CD4-positive, alpha-beta T cell (primary cell): Measurements from ENCODE around the gene IL17RA. TPM values are rescaled to one million over a fixed set of nuclear protein-coding genes. Genes with fewer than 3 reads are reported as not detected.
A peak's percentile ranks its signal among the peaks of the same experiment; 100 is the strongest.

Source experiments
- ATAC-seq: fragments of 200-7000 bp; cut with Tn5 transposase; one replicate; pipeline ENCODE4 v1.10.0; 2022; ENCODE audit warnings: mild to moderate bottlenecking; ENCODE audit not compliant: poor library complexity
- CTCF ChIA-PET: fragments of 350-600 bp; sonication (Branson Sonifier 250); formaldehyde crosslinking; loops from one replicate; lab custom pipeline; 2021; ENCODE audit warnings: antibody characterized with exemption, inconsistent platforms; lab: Charles Lee
- POLR2A ChIA-PET: fragments of 350-600 bp; sonication (Branson Sonifier 250); formaldehyde crosslinking; loops from one replicate; lab custom pipeline; 2021; ENCODE audit warnings: antibody characterized with exemption, inconsistent platforms; lab: Charles Lee
- DNase-seq, 14 experiments: peaks; one replicate each; pipeline ENCODE4 v3.0.0-alpha.2; 2013 to 2020; ENCODE audit warnings: mixed read lengths in 2 of 14
- H3K27ac ChIP-seq, 2 donors: one replicate each; pipeline versions ENCODE4 v1.5.1 to v1.7.0; 2013; ENCODE audit warnings: low read length in 2 of 2, low read depth in 1 of 2, mild to moderate bottlenecking in 1 of 2
- H3K27me3 ChIP-seq, 2 experiments: 1 replicate in 1 of 2; 2 replicates in 1 of 2; pipeline versions ENCODE4 v1.6.1 to v1.7.0; 2013; ENCODE audit warnings: low read length in 2 of 2, control low read depth in 1 of 2, mild to moderate bottlenecking in 1 of 2, moderate library complexity in 1 of 2; ENCODE audit not compliant: insufficient read depth in 2 of 2, control insufficient read depth in 1 of 2
- H3K36me3 ChIP-seq: one replicate; pipeline ENCODE4 v1.6.1; 2013; ENCODE audit warnings: low read length, control low read depth; ENCODE audit not compliant: insufficient read depth
- H3K4me1 ChIP-seq: one replicate; pipeline ENCODE4 v1.6.1; 2013; ENCODE audit warnings: low read length, control low read depth; ENCODE audit not compliant: insufficient read depth
- H3K4me3 ChIP-seq: one replicate; pipeline ENCODE4 v1.5.1; 2013; ENCODE audit warnings: mild to moderate bottlenecking, low read length, moderate library complexity
- H3K9me3 ChIP-seq, 2 experiments: 1 replicate in 1 of 2; 2 replicates in 1 of 2; pipeline versions ENCODE4 v1.6.1 to v1.7.0; 2013; ENCODE audit warnings: low read length in 2 of 2, mild to moderate bottlenecking in 2 of 2, control low read depth in 1 of 2, moderate library complexity in 1 of 2; ENCODE audit not compliant: control insufficient read depth in 1 of 2, insufficient read depth in 1 of 2
- H3K27ac Mint-ChIP-seq: one replicate; pipeline ENCODE4 v1.8.0; 2020; ENCODE audit warnings: mixed read lengths
- H3K27me3 Mint-ChIP-seq: one replicate; pipeline ENCODE4 v1.8.0; 2021; ENCODE audit warnings: mixed read lengths
- H3K36me3 Mint-ChIP-seq: one replicate; pipeline ENCODE4 v1.8.0; 2021; ENCODE audit warnings: low read depth, mixed read lengths
- H3K4me1 Mint-ChIP-seq: one replicate; pipeline ENCODE4 v1.8.0; 2021; ENCODE audit warnings: low read depth, mixed read lengths
- H3K4me3 Mint-ChIP-seq: one replicate; pipeline ENCODE4 v1.8.0; 2020; ENCODE audit warnings: mild to moderate bottlenecking, mixed read lengths
- H3K9me3 Mint-ChIP-seq: one replicate; pipeline ENCODE4 v1.8.0; 2020; ENCODE audit warnings: mixed read lengths
- intact Hi-C, 2 experiments: fragments of 100-400 bp; cut with DNase I in 1 of 2; cut with micrococcal nuclease in 1 of 2; formaldehyde crosslinking; loops; one replicate each; pipeline versions ENCODE4 v1.15.1 to v1.9.0; 2023 to 2025; cut with DNase I, micrococcal nuclease
- total RNA-seq, 174 experiments: library from RNA in 2 of 174; stranded (reverse) in 2 of 174; gene quantifications; one replicate each; pipeline ENCODE4 v1.2.3 and lab custom pipeline; 2021 to 2026
- TF ChIP-seq, protein P1 (sequence below): fragments of 200-600 bp; IDR thresholded peaks from one replicate; pipeline ENCODE4 v1.8.0; 2022; ENCODE audit warnings: antibody characterized with exemption, mild to moderate bottlenecking

IL17RA gene
- total RNA-seq, 2 experiments from 2014 or later = 23.2 to 24.3 TPM

DNA sequence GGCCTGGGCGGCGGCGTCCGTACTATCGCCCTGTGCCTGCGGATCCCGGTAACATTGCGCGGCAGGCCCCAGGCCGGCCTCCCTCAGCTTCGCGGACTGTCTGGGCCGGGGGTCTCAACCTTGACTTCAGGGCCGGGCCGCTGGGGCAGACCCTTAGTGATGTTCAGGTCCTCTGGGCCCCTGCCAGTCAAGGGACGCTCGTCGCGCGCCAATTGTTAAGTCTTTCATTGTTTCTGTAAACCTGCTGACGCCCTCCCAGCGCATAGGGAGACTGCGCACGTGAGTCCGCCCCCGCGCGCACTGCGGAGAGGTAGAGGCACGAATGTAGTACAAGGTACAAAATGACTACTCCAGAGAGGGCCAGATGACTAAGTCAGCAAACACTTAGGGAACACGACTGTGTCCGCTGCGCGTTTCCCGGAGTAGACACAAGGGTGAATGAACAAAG lies 74.7 kb downstream of the IL17RA start:
- Histone ChIP-seq H3K9me3 (no peaks in the 10 kb centered on the region), H3K4me3 (peak overlapping the region; percentile 81), H3K27ac (peak overlapping the region in 1 of 2 donors; percentile 60), H3K27me3 (no peaks in the 10 kb centered on the region), H3K36me3 (no peaks in the 10 kb centered on the region), H3K4me1 (peaks cover 39% of the 10 kb centered on the region)
- intact Hi-C loops = loop anchor here (1.0 to 5.0 kb wide), 4 partner anchors 42 to 468 kb away; partner anchors contain the start of genes ATP6V1E1 (in 1 of the 2) and IL17RA (in 1 of the 2)
- ATAC-seq (peak; percentile 22), DNase-seq (peak in 10 of 14 experiments; percentile 11 to 62 (median 22))
- ChIA-PET POLR2A (interaction anchor here (0.8 to 2.1 kb wide), 2 partner anchors 12 to 52 kb away, joined by 3 to 7 read pairs; no protein-coding TSS in a partner anchor), CTCF (interaction anchor here (1.1 to 6.7 kb wide), 2 partner anchors 13 to 75 kb away, joined by 3 to 46 read pairs; partner anchors contain the start of gene IL17RA)
- Mint-ChIP-seq H3K4me3 (peak overlapping the region; percentile 82), H3K9me3 (no peaks in the 10 kb centered on the region), H3K36me3 (peaks cover 7% of the 10 kb centered on the region), H3K27ac (peak overlapping the region; percentile 52), H3K4me1 (peaks cover 37% of the 10 kb centered on the region), H3K27me3 (no peaks in the 10 kb centered on the region)
- TF ChIP-seq, protein P1, sequence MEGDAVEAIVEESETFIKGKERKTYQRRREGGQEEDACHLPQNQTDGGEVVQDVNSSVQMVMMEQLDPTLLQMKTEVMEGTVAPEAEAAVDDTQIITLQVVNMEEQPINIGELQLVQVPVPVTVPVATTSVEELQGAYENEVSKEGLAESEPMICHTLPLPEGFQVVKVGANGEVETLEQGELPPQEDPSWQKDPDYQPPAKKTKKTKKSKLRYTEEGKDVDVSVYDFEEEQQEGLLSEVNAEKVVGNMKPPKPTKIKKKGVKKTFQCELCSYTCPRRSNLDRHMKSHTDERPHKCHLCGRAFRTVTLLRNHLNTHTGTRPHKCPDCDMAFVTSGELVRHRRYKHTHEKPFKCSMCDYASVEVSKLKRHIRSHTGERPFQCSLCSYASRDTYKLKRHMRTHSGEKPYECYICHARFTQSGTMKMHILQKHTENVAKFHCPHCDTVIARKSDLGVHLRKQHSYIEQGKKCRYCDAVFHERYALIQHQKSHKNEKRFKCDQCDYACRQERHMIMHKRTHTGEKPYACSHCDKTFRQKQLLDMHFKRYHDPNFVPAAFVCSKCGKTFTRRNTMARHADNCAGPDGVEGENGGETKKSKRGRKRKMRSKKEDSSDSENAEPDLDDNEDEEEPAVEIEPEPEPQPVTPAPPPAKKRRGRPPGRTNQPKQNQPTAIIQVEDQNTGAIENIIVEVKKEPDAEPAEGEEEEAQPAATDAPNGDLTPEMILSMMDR = no peak

DNA sequence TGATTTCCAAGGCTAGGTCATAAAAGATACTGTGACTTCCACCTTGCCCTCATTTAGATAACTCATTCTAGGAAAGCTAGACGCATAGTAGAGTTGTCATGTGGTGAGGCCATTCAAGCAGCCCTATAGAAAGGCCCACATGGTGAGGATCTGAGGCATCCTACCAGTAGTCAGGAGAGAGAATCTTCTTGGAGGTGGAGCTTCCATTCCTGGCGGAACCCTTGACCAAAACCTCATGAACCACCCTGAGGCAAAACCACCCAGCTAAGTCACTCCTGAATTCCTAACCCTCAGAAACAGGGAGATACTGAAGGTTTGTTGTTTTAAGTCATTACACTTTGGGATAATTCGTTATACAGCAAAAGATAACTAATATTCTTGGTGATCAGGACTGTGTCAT lies 77.2 kb downstream of the IL17RA start:
- intact Hi-C loops = no loop called here
- POLR2A ChIA-PET = interaction anchor here (1.0 kb wide), 1 partner anchor 75 kb away, joined by 3 read pairs; no protein-coding TSS in a partner anchor
- no peak for ATAC-seq
- Histone ChIP-seq H3K9me3 (no peaks in the 10 kb centered on the region), H3K4me1 (peaks cover 30% of the 10 kb centered on the region), H3K27me3 (no peaks in the 10 kb centered on the region), H3K4me3 (no peak overlapping the region), H3K36me3 (no peaks in the 10 kb centered on the region), H3K27ac (no peak overlapping the region)
- DNase-seq = no peak
- Mint-ChIP-seq H3K4me1 (peaks cover 23% of the 10 kb centered on the region), H3K27me3 (no peaks in the 10 kb centered on the region), H3K4me3 (peak overlapping the region; percentile 27), H3K9me3 (no peaks in the 10 kb centered on the region), H3K27ac (no peak overlapping the region), H3K36me3 (no peaks in the 10 kb centered on the region)
- TF ChIP-seq, protein P1 = no peak
- CTCF ChIA-PET = interaction anchor here (1.5 to 6.7 kb wide), 2 partner anchors 10 to 86 kb away, joined by 5 to 46 read pairs; no protein-coding TSS in a partner anchor

DNA sequence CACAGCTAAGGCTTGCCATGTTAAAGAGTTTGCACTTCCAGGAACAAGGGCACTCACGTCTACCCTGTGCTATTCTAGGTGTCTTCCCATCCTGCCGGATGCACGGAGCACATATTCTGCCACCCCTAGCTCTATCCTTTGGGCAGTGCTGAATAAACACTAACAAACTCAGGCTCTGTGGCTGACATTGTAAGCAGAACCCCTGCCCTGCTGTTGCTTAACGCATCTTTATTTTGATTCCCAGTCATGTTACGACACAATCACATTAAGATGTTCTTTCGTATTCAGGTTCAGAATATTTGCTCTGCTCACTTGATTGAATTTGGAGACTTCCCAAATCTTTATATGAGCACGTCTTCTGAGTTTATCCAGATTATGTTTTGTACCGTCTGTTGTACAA lies 77.9 kb downstream of the IL17RA start:
- H3K36me3 Mint-ChIP-seq = no peaks in the 10 kb centered on the region
- no peaks in the 10 kb centered on the region for H3K9me3 Mint-ChIP-seq
- Histone ChIP-seq H3K36me3 (no peaks in the 10 kb centered on the region), H3K4me3 (no peak overlapping the region), H3K27ac (no peak overlapping the region), H3K4me1 (peaks cover 23% of the 10 kb centered on the region), H3K27me3 (no peaks in the 10 kb centered on the region), H3K9me3 (no peaks in the 10 kb centered on the region)
- ChIA-PET CTCF (interaction anchor here (1.5 to 6.7 kb wide), 2 partner anchors 10 to 87 kb away, joined by 5 to 46 read pairs; no protein-coding TSS in a partner anchor), POLR2A (no interaction called here)
- H3K4me3 Mint-ChIP-seq = no peak overlapping the region
- DNase-seq (no peak), ATAC-seq (no peak)
- intact Hi-C loops = no loop called here
- H3K27ac Mint-ChIP-seq = no peak overlapping the region
- TF ChIP-seq, protein P1 = no peak
- H3K27me3 Mint-ChIP-seq = no peaks in the 10 kb centered on the region
- peaks cover 17% of the 10 kb centered on the region for H3K4me1 Mint-ChIP-seq
